ENCODE results near the gene MTMR2.

- TF ChIP-seq SP1 (IDR thresholded peaks at IDR 0.05) (no peak), LEF1 (IDR thresholded peaks at IDR 0.05; ENCODE audit: borderline replicate concordance) (no peak), L3MBTL2 (conservative IDR thresholded peaks at IDR 0.05) (no peak), ELF4 (IDR thresholded peaks at IDR 0.05) (no peak), FOXA1 (IDR thresholded peaks at IDR 0.05) (no peak), SUZ12 (IDR thresholded peaks at IDR 0.05) (no peak), ARNT (IDR thresholded peaks at IDR 0.05) (no peak), TARDBP (IDR thresholded peaks at IDR 0.05) (no peak), FOXM1 (IDR thresholded peaks at IDR 0.05; ENCODE audit: borderline replicate concordance) (no peak), PKNOX1 (IDR thresholded peaks at IDR 0.05) (no peak)
Observed at GRCh38 chr11:95897731-95898130, 26.2 kb downstream of the MTMR2 start.
